Esophagus squamous epithelium (tissue), 4 donors: ENCODE measurements around the gene ARSA.

ENCODE experiments used
- POLR2A ChIP-seq, 4 donors: fragments of 450-650 bp; IDR thresholded peaks; one replicate each; pipeline ENCODE4 v1.6.1; 2017; ENCODE audit warnings: antibody characterized with exemption in 4 of 4, mild to moderate bottlenecking in 4 of 4, moderate library complexity in 3 of 4
- TF ChIP-seq, protein P1 (sequence below), 6 experiments: fragments of 450-650 bp in 4 of 6; fragments of 200-600 bp in 2 of 6; sonication (generic) in 2 of 6; IDR thresholded peaks; one replicate each; pipeline ENCODE4 v1.5.1; 2016 to 2019; ENCODE audit warnings: antibody characterized with exemption in 6 of 6, mild to moderate bottlenecking in 4 of 6, moderate library complexity in 4 of 6

DNA sequence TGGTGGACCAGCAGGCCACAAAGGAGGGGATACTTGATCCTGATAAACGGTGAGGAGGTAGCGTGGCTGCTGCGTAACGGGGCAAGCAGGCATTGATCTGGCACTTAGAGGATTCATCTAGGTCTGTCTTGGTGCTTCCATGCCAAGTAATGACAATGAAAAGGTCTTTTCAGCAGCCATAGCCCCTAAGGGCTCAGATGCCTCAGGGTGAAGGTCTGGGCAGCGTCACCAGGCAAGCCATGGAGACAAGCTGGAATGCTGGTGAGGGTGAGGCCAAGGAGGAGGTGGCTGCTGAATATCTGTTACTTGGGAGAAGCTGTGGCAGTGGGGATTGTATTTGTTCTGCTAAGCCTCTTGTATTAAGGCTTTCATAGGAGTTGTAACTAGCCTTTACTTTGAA, 40.5 kb downstream of the ARSA start:
- no peak for TF ChIP-seq POLR2A (IDR thresholded peaks at IDR 0.05)
- TF ChIP-seq, protein P1, sequence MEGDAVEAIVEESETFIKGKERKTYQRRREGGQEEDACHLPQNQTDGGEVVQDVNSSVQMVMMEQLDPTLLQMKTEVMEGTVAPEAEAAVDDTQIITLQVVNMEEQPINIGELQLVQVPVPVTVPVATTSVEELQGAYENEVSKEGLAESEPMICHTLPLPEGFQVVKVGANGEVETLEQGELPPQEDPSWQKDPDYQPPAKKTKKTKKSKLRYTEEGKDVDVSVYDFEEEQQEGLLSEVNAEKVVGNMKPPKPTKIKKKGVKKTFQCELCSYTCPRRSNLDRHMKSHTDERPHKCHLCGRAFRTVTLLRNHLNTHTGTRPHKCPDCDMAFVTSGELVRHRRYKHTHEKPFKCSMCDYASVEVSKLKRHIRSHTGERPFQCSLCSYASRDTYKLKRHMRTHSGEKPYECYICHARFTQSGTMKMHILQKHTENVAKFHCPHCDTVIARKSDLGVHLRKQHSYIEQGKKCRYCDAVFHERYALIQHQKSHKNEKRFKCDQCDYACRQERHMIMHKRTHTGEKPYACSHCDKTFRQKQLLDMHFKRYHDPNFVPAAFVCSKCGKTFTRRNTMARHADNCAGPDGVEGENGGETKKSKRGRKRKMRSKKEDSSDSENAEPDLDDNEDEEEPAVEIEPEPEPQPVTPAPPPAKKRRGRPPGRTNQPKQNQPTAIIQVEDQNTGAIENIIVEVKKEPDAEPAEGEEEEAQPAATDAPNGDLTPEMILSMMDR (IDR thresholded peaks at IDR 0.05): no peak
